Measurements from ENCODE around the gene NRXN3.

DNA sequence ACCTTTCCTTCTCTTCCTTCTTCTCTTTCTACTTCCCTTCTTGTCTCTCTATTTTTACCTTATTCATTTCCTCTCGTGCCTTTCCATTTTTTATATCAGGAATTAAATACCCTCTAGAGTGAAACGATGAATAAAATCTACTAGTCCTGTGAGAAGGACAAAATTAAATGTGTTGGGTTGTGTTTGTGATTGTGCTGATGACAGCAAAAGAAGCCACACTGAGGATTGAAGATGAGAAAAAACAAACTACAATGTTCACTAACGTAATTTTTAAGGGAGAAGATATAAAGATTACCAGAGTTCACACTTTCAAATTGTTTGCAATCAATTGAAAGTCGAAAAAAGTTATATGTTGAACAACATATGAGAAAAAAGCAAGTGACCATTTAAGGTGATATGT lies 1029.0 kb downstream of the NRXN3 start:
- TF ChIP-seq, protein P1, sequence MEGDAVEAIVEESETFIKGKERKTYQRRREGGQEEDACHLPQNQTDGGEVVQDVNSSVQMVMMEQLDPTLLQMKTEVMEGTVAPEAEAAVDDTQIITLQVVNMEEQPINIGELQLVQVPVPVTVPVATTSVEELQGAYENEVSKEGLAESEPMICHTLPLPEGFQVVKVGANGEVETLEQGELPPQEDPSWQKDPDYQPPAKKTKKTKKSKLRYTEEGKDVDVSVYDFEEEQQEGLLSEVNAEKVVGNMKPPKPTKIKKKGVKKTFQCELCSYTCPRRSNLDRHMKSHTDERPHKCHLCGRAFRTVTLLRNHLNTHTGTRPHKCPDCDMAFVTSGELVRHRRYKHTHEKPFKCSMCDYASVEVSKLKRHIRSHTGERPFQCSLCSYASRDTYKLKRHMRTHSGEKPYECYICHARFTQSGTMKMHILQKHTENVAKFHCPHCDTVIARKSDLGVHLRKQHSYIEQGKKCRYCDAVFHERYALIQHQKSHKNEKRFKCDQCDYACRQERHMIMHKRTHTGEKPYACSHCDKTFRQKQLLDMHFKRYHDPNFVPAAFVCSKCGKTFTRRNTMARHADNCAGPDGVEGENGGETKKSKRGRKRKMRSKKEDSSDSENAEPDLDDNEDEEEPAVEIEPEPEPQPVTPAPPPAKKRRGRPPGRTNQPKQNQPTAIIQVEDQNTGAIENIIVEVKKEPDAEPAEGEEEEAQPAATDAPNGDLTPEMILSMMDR (IDR thresholded peaks at IDR 0.05), result no peak
- no peak for TF ChIP-seq POLR2A (IDR thresholded peaks at IDR 0.05)

Measured in body of pancreas (tissue), 4 donors.